Left ventricle myocardium superior (tissue), 1 donor: ENCODE measurements around the gene GRPEL1. TPM values are rescaled to one million over a fixed set of nuclear protein-coding genes. Genes with fewer than 3 reads are reported as not detected.

Source experiments
- ATAC-seq: fragments of 200-7000 bp; cut with Tn5 transposase; one replicate; pipeline ENCODE4 v1.9.1; 2020; ENCODE audit warnings: mild to moderate bottlenecking, moderate library complexity
- DNase-seq: peaks from one replicate; pipeline ENCODE4 v3.0.0-alpha.2; 2020
- intact Hi-C: fragments of 100-400 bp; cut with micrococcal nuclease; formaldehyde crosslinking; loops from one replicate; pipeline ENCODE4 v1.11.0; 2022
- total RNA-seq: library from RNA; stranded (reverse); fragmentation: NEBNext Ultra II Directional; extraction: Animal tissue kit (Norgen Biotek cat#: 25700); gene quantifications from one replicate; pipeline ENCODE4 v1.2.1, GENCODE V29; 2021
- donor health status: DM: no; HTN: yes; CAD: no; lungs with severe emphysema.

GRPEL1 gene
- total RNA-seq, 1 donor from 2014 or later = 62.7 TPM

GRCh38 chr4:7070729-7071511, 3.1 kb upstream of the GRPEL1 start:
- DNase-seq (peak; percentile 86), ATAC-seq (peak; percentile 4)
- intact Hi-C loops = loop anchor here (10.0 kb wide), 1 partner anchor 346 kb away; no protein-coding TSS in a partner anchor

- DNase-seq (no peak), ATAC-seq (peak; percentile 2)
- intact Hi-C loops = no loop called here
Observed at GRCh38 chr4:7068883-7069282, 1.0 kb upstream of the GRPEL1 start.

- no peak for ATAC-seq
Observed at GRCh38 chr4:7068279-7068842, 497 bp upstream of the GRPEL1 start.

GRCh38 chr4:7067126-7067451, 775 bp downstream of the GRPEL1 start:
- DNase-seq (no peak), ATAC-seq (no peak)
- intact Hi-C loops = no loop called here

More at GRCh38 chr4:7068279-7068842, 497 bp upstream of the GRPEL1 start:
- DNase-seq = no peak
- intact Hi-C loops = no loop called here

GRCh38 chr4:7066493-7066892, 1.4 kb downstream of the GRPEL1 start:
- intact Hi-C loops = no loop called here
- DNase-seq (no peak), ATAC-seq (no peak)

GRCh38 chr4:7066006-7066405, 1.9 kb downstream of the GRPEL1 start:
- intact Hi-C loops = no loop called here
- no peak for DNase-seq
- no peak for ATAC-seq

GRCh38 chr4:7063362-7063761, 4.5 kb downstream of the GRPEL1 start:
- no peak for ATAC-seq
- peak; percentile 3 for DNase-seq
- intact Hi-C loops = no loop called here

- intact Hi-C loops = no loop called here
- DNase-seq (no peak), ATAC-seq (no peak)
Observed at GRCh38 chr4:7062816-7063215, 5.0 kb downstream of the GRPEL1 start.

- ATAC-seq (no peak), DNase-seq (no peak)
- intact Hi-C loops = no loop called here
Observed at GRCh38 chr4:7061815-7062214, 6.0 kb downstream of the GRPEL1 start.

- ATAC-seq = no peak
Observed at GRCh38 chr4:7060346-7061150, 7.3 kb downstream of the GRPEL1 start.

GRCh38 chr4:7059662-7060061, 8.2 kb downstream of the GRPEL1 start:
- intact Hi-C loops = no loop called here
- no peak for ATAC-seq
- DNase-seq = no peak

More at GRCh38 chr4:7060346-7061150, 7.3 kb downstream of the GRPEL1 start:
- DNase-seq = no peak
- intact Hi-C loops = no loop called here

GRCh38 chr4:7058792-7059191, 9.1 kb downstream of the GRPEL1 start:
- ATAC-seq (no peak), DNase-seq (no peak)
- intact Hi-C loops = no loop called here

- intact Hi-C loops = no loop called here
- no peak for ATAC-seq
- peak; percentile 25 for DNase-seq
Observed at GRCh38 chr4:7055990-7056325, 11.9 kb downstream of the GRPEL1 start.

- DNase-seq (peak; percentile 9), ATAC-seq (no peak)
- intact Hi-C loops = no loop called here
Observed at GRCh38 chr4:7055111-7055989, 12.5 kb downstream of the GRPEL1 start.

- DNase-seq = peak; percentile 25
- intact Hi-C loops = no loop called here
- no peak for ATAC-seq
Observed at GRCh38 chr4:7054106-7054880, 13.6 kb downstream of the GRPEL1 start.

- intact Hi-C loops = no loop called here
- ATAC-seq (peak; percentile 62), DNase-seq (peak; percentile 70)
Observed at GRCh38 chr4:7052923-7053715, 14.7 kb downstream of the GRPEL1 start.

- intact Hi-C loops = no loop called here
- ATAC-seq (no peak), DNase-seq (no peak)
Observed at GRCh38 chr4:7052313-7052712, 15.6 kb downstream of the GRPEL1 start.

GRCh38 chr4:7051905-7052304, 16.0 kb downstream of the GRPEL1 start:
- no peak for ATAC-seq
- intact Hi-C loops = no loop called here
- DNase-seq = no peak
